Fibroblast of villous mesenchyme (primary cell): Measurements from ENCODE around the gene ITLN1. TPM values are rescaled to one million over a fixed set of nuclear protein-coding genes. Genes with fewer than 3 reads are reported as not detected.
"Not testable (repeated sequence)": the region's sequence is repeated elsewhere in the genome, so short reads cannot be mapped to it uniquely, and the experiment has no call there.

Experiments
- DNase-seq: peaks from one replicate; pipeline ENCODE4 v3.0.0-alpha.2; 2010; ENCODE audit warnings: low read depth
- H3K4me3 ChIP-seq: 2 replicates; pipeline ENCODE4 v1.5.1; 2011; ENCODE audit warnings: low read depth, mild to moderate bottlenecking, low read length
- CTCF ChIP-seq: IDR thresholded peaks from 2 replicates; pipeline ENCODE4 v1.5.1; 2012; ENCODE audit warnings: low read depth, mild to moderate bottlenecking, low read length; ENCODE audit not compliant: insufficient read depth
- total RNA-seq: library from RNA; depleted of rRNA; stranded (reverse); fragments of >200 nt; gene quantifications from 2 replicates; pipeline ENCODE4 v1.2.3, GENCODE V29; 2012

Gene ITLN1
- total RNA-seq: not detected in 2 replicates

GRCh38 chr1:160885042-160885441 lies at the start of gene ITLN1:
Gene ITLN1, minus strand, starts transcription at chr1:160885180. Its CDS starts 303 bp downstream, at chr1:160884877.
- DNase-seq: no peak
- no peak for TF ChIP-seq CTCF
- no peak within 1 kb of the TSS for H3K4me3 ChIP-seq

GRCh38 chr1:160933305-160933704 lies 48.3 kb upstream of the ITLN1 start:
- not testable (repeated sequence) for DNase-seq

GRCh38 chr1:160925652-160926244 lies 40.8 kb upstream of the ITLN1 start:
- H3K4me3 ChIP-seq: no peak overlapping the region
- DNase-seq: peak; percentile 9
- no peak for TF ChIP-seq CTCF

More at GRCh38 chr1:160933305-160933704, 48.3 kb upstream of the ITLN1 start:
- not testable (repeated sequence) for H3K4me3 ChIP-seq

GRCh38 chr1:160924791-160925651 lies 40.0 kb upstream of the ITLN1 start:
- no peak for DNase-seq
- no peak for TF ChIP-seq CTCF

GRCh38 chr1:160916666-160917065 lies 31.7 kb upstream of the ITLN1 start:
- H3K4me3 ChIP-seq: no peak overlapping the region
- DNase-seq: no peak
- no peak for TF ChIP-seq CTCF

More at GRCh38 chr1:160924791-160925651, 40.0 kb upstream of the ITLN1 start:
- no peak overlapping the region for H3K4me3 ChIP-seq

- not testable (repeated sequence) for H3K4me3 ChIP-seq, DNase-seq
Measured at GRCh38 chr1:160913229-160913628, 28.2 kb upstream of the ITLN1 start.

- TF ChIP-seq CTCF: no peak
- no peak for DNase-seq
- no peak overlapping the region for H3K4me3 ChIP-seq
Measured at GRCh38 chr1:160911925-160912324, 26.9 kb upstream of the ITLN1 start.
